Astrocyte of the spinal cord (primary cell): Measurements from ENCODE around the gene PISD.
A peak's percentile ranks its signal among the peaks of the same experiment; 100 is the strongest.

Experiments used
- DNase-seq: peaks from one replicate; pipeline ENCODE4 v3.0.0; 2011; ENCODE audit warnings: low read depth, low spot score
- H3K4me3 ChIP-seq: 2 replicates; pipeline ENCODE4 v1.5.1; 2011; ENCODE audit warnings: low read depth, mild to moderate bottlenecking, low read length, moderate library complexity
- CTCF ChIP-seq: IDR thresholded peaks from 2 replicates; pipeline ENCODE4 v1.5.1; 2012; ENCODE audit warnings: low read depth, mild to moderate bottlenecking, low read length, inconsistent platforms
- in situ Hi-C: cut with HindIII; loops from 2 replicates; pipeline ENCODE4 v1.10.0; 2017; ENCODE audit warnings: low sequenced_read_pairs

The PISD gene

DNA sequence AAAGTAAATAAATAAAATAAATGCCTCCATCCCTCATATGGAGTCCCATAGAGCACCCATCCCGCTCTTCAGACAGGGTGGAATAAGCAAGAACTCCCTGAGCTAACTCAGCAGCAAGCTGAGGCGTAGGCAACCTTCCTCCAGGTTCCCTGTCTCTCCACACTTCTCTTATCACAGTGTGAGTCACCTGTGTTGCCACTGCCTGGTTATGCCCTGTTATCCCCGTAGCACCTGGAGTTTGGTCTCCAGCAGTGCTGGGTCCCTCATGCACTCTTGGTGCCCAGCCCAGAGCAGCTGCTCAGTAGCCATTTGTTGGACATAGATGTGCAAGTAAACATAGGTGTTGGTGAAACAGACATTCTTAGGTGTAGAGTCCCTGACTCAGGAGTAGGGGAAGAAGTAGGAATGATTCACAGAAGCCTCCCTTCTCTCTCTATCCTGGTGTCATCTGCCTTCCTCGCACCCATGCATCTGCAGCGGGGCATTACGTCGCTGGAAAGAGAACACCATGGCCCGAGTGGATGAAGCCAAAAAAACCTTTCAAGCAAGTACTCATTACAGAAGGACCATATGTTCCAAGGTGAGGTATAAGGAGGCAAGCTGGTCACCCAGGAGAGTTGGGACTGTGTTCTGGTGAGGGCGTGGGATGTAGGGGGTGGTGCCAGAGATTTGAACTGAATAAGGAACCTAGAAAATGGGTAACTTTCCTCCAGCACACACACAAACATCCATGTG, 56.0 kb downstream of the PISD start:
- no peak overlapping the region for H3K4me3 ChIP-seq
- in situ Hi-C loops = no loop called here
- no peak for DNase-seq
- TF ChIP-seq CTCF = no peak

- H3K4me3 ChIP-seq = no peak overlapping the region
- in situ Hi-C loops = no loop called here
- TF ChIP-seq CTCF = no peak
- no peak for DNase-seq
Measured at GRCh38 chr22:31604746-31605705, 57.0 kb downstream of the PISD start.

DNA sequence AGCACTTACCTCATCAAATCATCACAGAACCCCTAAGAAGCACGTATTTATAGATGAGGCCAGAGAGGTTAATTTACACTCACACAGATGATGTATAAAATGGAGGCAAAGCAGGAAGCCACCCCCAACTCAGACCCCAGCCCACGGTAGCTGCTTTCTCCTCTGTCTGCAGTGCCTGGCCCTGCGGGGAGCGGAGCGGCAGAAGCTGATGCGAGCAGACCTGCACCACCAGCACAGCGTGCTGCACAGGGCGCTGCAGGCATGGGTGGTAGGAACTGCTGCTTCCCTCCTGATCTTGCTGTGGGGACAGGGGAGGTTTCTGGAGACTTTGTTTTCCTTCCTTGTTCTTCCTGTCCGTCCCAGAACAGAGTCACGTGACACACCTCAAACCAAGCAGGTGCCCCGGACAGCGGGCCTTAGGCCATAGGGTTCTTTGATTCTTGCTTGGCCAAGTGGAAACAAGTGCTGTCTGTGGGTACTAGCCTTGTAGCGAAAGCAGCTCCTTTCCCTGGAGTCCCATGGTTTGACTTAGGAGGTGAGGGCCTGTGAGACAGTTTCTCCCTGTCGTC, 57.8 kb downstream of the PISD start:
- in situ Hi-C loops = no loop called here
- TF ChIP-seq CTCF = no peak
- no peak for DNase-seq
- H3K4me3 ChIP-seq = no peak overlapping the region

DNA sequence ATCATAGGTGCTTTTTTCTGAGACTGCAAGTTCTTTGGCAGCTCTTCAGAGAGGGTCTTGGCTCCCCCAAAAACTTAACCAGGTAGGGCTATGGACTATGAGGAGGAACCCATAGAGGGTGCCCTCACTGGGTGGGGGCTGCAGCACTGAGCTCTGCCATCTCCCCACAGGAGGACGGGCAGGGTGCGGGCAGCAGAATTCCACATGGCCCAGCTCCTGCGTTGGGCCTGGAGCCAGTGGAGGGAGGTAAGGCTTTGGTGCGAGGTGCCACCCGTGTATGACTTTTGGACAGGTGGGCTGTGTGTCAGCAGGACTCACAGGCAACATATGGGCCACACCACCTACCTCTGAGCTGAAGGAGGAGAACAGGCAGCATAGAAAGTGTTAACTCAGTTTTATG, 58.4 kb downstream of the PISD start:
- H3K4me3 ChIP-seq = no peak overlapping the region
- no peak for DNase-seq
- in situ Hi-C loops = no loop called here
- no peak for TF ChIP-seq CTCF

DNA sequence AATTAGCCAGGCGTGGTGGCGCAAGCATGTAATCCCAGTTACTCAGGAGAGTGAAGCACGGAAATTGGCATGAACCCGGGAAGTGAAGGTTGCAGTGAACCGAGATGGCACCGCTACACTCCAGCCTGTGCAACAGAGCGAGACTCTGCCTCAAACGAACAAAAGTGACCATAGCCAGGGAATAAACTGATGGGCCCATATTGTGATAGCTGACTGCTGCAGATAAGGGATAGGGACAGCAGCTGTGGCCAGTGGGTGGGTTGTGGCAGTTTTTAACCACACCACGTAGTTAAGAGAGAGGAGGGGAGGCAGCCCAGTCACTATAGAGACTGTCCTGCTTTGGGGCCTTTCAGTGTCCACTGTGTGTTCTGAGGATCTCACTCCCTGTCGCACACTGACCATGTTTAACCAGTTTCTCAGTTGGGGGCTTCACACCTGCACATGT, 58.9 kb downstream of the PISD start:
- in situ Hi-C loops = no loop called here
- H3K4me3 ChIP-seq = no peak overlapping the region
- DNase-seq = no peak
- no peak for TF ChIP-seq CTCF

- DNase-seq = peak; percentile 88
- no peak for TF ChIP-seq CTCF
- no peak overlapping the region for H3K4me3 ChIP-seq
- in situ Hi-C loops = no loop called here
Measured at GRCh38 chr22:31602259-31602952, 59.6 kb downstream of the PISD start.
